Memory B cell (primary cell): ENCODE measurements around the gene SH2B2.
A peak's percentile ranks its signal among the peaks of the same experiment; 100 is the strongest.

Experiments
- ATAC-seq: fragments of 150-1000 bp; cut with Tn5 transposase; 2 replicates; pipeline ENCODE4 v1.10.0; 2021; ENCODE audit warnings: low read depth, mild to moderate bottlenecking, moderate library complexity
- DNase-seq, 2 donors: peaks; one replicate each; pipeline ENCODE4 v3.0.0; 2022; ENCODE audit warnings: low spot score in 2 of 2
- H3K27ac Mint-ChIP-seq: one replicate; pipeline ENCODE4 v1.8.0; 2022; ENCODE audit warnings: mild to moderate bottlenecking, moderate library complexity, mixed read lengths
- H3K27me3 Mint-ChIP-seq: one replicate; pipeline ENCODE4 v1.8.0; 2022; ENCODE audit warnings: mixed read lengths
- H3K36me3 Mint-ChIP-seq: one replicate; pipeline ENCODE4 v1.8.0; 2022; ENCODE audit warnings: mild to moderate bottlenecking, mixed read lengths
- H3K4me1 Mint-ChIP-seq: one replicate; pipeline ENCODE4 v1.8.0; 2022; ENCODE audit warnings: mixed read lengths
- H3K4me3 Mint-ChIP-seq: one replicate; pipeline ENCODE4 v1.8.0; 2022; ENCODE audit warnings: mild to moderate bottlenecking, moderate library complexity, mixed read lengths
- H3K9me3 Mint-ChIP-seq: one replicate; pipeline ENCODE4 v1.8.0; 2022; ENCODE audit warnings: mixed read lengths

SH2B2 gene

GRCh38 chr7:102273749-102274712, 12.6 kb upstream of the SH2B2 start:
- Mint-ChIP-seq H3K4me3 (no peak overlapping the region), H3K4me1 (peaks cover 3% of the 10 kb centered on the region), H3K27ac (no peak overlapping the region), H3K27me3 (no peaks in the 10 kb centered on the region), H3K36me3 (no peaks in the 10 kb centered on the region), H3K9me3 (no peaks in the 10 kb centered on the region)
- DNase-seq (no peak), ATAC-seq (no peak)

GRCh38 chr7:102275123-102275703, 11.5 kb upstream of the SH2B2 start:
- Mint-ChIP-seq H3K36me3 (no peaks in the 10 kb centered on the region), H3K27me3 (no peaks in the 10 kb centered on the region), H3K4me3 (no peak overlapping the region), H3K4me1 (peaks cover 12% of the 10 kb centered on the region), H3K27ac (no peak overlapping the region), H3K9me3 (no peaks in the 10 kb centered on the region)
- ATAC-seq (no peak), DNase-seq (no peak)

DNA sequence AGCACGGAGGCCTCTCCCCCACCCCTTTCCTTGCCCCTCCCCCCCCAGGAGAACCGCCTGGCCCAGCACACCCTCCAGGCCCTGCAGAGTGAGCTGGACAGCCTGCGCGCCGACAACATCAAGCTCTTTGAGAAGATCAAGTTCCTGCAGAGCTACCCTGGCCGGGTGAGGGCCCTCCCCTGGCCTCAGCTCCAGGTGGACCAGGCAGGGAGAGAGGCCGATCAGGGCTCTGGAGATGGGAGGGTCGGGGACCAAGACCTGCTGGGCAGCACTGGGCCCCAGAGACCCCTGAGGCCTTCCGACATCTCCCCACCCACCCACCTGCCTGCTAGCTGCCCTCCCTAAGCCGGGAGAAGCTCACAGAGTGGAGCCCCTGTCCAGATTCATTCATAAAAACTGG, 8.8 kb upstream of the SH2B2 start:
- Mint-ChIP-seq H3K4me3 (no peak overlapping the region), H3K27ac (no peak overlapping the region), H3K9me3 (no peaks in the 10 kb centered on the region), H3K4me1 (peaks cover 9% of the 10 kb centered on the region), H3K27me3 (no peaks in the 10 kb centered on the region), H3K36me3 (no peaks in the 10 kb centered on the region)
- ATAC-seq (no peak), DNase-seq (no peak)

- Mint-ChIP-seq H3K4me3 (peak overlapping the region; percentile 78), H3K27ac (no peak overlapping the region), H3K4me1 (peaks cover 20% of the 10 kb centered on the region)
Observed at GRCh38 chr7:102279537-102280400, 6.9 kb upstream of the SH2B2 start.

GRCh38 chr7:102280521-102280920, 6.1 kb upstream of the SH2B2 start:
- Mint-ChIP-seq H3K9me3 (no peaks in the 10 kb centered on the region), H3K27me3 (no peaks in the 10 kb centered on the region), H3K36me3 (no peaks in the 10 kb centered on the region), H3K4me1 (peaks cover 28% of the 10 kb centered on the region), H3K4me3 (no peak overlapping the region), H3K27ac (no peak overlapping the region)
- no peak for DNase-seq
- no peak for ATAC-seq

More at GRCh38 chr7:102279537-102280400, 6.9 kb upstream of the SH2B2 start:
- ATAC-seq, result peak; percentile 85
- Mint-ChIP-seq H3K27me3 (no peaks in the 10 kb centered on the region), H3K36me3 (no peaks in the 10 kb centered on the region), H3K9me3 (no peaks in the 10 kb centered on the region)
- peak; percentile 72 to 76 for DNase-seq

- Mint-ChIP-seq H3K4me1 (peaks cover 29% of the 10 kb centered on the region), H3K9me3 (no peaks in the 10 kb centered on the region), H3K27ac (no peak overlapping the region), H3K27me3 (no peaks in the 10 kb centered on the region), H3K36me3 (no peaks in the 10 kb centered on the region), H3K4me3 (no peak overlapping the region)
- ATAC-seq (no peak), DNase-seq (no peak)
Observed at GRCh38 chr7:102281785-102282184, 4.9 kb upstream of the SH2B2 start.

GRCh38 chr7:102282465-102283362, 4.0 kb upstream of the SH2B2 start:
- Mint-ChIP-seq H3K4me1 (peaks cover 29% of the 10 kb centered on the region), H3K27me3 (no peaks in the 10 kb centered on the region), H3K27ac (peak overlapping the region; percentile 91), H3K4me3 (no peak overlapping the region), H3K9me3 (no peaks in the 10 kb centered on the region), H3K36me3 (no peaks in the 10 kb centered on the region)
- DNase-seq (no peak), ATAC-seq (no peak)

DNA sequence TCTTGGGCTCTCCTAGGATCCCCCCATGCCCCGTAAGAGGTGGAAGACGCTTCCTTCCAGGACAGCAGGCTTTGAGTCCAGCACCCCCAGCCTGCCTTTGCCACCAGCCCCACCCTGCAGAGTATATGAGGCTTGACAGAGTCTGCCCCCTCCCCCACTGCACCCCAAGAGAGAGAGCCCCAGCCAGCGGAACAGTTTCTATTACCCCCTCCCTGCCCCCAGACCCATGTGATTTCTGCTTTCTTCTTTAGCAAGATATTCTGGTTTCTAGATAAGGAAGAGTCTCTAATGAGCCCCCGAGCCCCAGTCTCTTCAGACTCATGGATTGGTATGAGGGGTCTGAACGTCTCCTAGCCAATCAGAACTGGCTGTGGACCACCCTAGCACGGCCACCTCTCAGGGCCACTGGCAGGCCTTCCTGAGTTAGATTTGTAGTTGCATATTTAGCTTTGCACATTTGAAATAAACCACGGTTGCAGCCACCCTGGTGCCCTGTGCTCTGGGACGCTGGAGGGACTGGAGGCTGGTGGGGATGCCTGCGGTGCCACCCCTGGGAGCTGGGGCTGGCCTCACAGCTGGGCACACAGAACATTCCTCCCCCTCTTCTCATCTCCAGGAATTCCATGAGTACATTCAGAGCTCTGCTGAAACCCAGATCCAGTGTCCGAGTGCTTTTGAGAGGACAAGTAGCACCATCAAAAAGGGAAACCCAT, 3.0 kb upstream of the SH2B2 start:
- H3K36me3 Mint-ChIP-seq, result no peaks in the 10 kb centered on the region

GRCh38 chr7:102284399-102284798, 2.3 kb upstream of the SH2B2 start:
- peak overlapping the region; percentile 79 for H3K4me3 Mint-ChIP-seq

More for the DNA sequence above, 3.0 kb upstream of the SH2B2 start:
- peaks cover 34% of the 10 kb centered on the region for H3K4me1 Mint-ChIP-seq
- no peaks in the 10 kb centered on the region for H3K9me3 Mint-ChIP-seq
- no peak for ATAC-seq
- H3K27ac Mint-ChIP-seq, result peak overlapping the region; percentile 91
- no peak for DNase-seq
- H3K27me3 Mint-ChIP-seq, result no peaks in the 10 kb centered on the region
- H3K4me3 Mint-ChIP-seq, result peak overlapping the region; percentile 79

GRCh38 chr7:102284891-102285539, 1.7 kb upstream of the SH2B2 start:
- H3K36me3 Mint-ChIP-seq, result no peaks in the 10 kb centered on the region
- peak overlapping the region; percentile 79 for H3K4me3 Mint-ChIP-seq
- H3K27ac Mint-ChIP-seq, result peak overlapping the region; percentile 91
- DNase-seq, result no peak
- H3K27me3 Mint-ChIP-seq, result no peaks in the 10 kb centered on the region
- peaks cover 36% of the 10 kb centered on the region for H3K4me1 Mint-ChIP-seq
- ATAC-seq, result no peak
- H3K9me3 Mint-ChIP-seq, result no peaks in the 10 kb centered on the region

More at GRCh38 chr7:102284399-102284798, 2.3 kb upstream of the SH2B2 start:
- DNase-seq, result no peak
- Mint-ChIP-seq H3K4me1 (peaks cover 38% of the 10 kb centered on the region), H3K36me3 (no peaks in the 10 kb centered on the region), H3K9me3 (no peaks in the 10 kb centered on the region), H3K27me3 (no peaks in the 10 kb centered on the region), H3K27ac (peak overlapping the region; percentile 91)
- peak; percentile 34 for ATAC-seq

DNA sequence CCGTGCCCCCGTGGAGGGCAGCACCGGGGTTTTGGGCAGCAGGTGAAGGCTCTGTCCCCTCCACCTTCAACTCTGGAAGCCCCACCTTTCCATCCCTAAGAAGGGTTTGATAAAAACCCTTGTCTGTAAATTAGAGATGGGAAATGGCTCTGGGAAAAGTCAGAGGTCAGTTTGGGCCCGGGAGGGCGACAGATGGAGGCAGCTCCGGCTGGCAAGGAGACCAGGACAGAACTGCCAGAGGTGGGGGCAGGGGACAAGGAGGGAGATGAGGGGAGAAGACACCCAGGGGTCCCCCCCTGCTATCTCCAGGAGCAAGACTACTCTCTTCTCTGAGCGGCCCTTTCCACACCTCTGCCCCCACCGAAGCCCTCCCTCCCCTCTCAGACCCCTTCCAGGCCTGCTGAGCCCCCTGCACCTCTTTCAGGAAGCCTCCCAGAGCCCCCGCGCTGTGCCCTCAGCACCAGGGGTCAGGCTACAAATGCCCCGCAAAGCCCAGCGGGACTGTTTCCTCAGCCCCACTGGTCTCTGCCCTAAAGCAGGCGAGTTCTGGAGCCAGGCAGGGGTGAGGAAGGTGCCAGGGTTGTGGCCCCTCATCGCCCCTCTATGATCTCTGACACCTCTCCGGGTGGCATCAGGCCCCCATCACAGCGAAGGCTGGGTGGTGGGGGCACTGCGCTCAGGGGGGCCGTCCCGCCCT, 980 bp upstream of the SH2B2 start:
- no peak for DNase-seq

More for the DNA sequence above, 980 bp upstream of the SH2B2 start:
- peak overlapping the region; percentile 91 for H3K27ac Mint-ChIP-seq
- H3K36me3 Mint-ChIP-seq, result no peaks in the 10 kb centered on the region
- peaks cover 40% of the 10 kb centered on the region for H3K4me1 Mint-ChIP-seq
- no peaks in the 10 kb centered on the region for H3K9me3 Mint-ChIP-seq
- no peak for ATAC-seq
- peak overlapping the region; percentile 79 for H3K4me3 Mint-ChIP-seq
- no peaks in the 10 kb centered on the region for H3K27me3 Mint-ChIP-seq
